HG02610 (cell line): ENCODE results near the gene MCUR1.
"Not testable (repeated sequence)": the region's sequence is repeated elsewhere in the genome, so short reads cannot be mapped to it uniquely, and the experiment has no call there.

Experiments
- ATAC-seq: cut with Tn5 transposase; IDR thresholded peaks from one replicate; pipeline ENCODE4 v1.9.1; 2021; ENCODE audit warnings: mild to moderate bottlenecking, moderate library complexity; ENCODE audit not compliant: unreplicated experiment

MCUR1 gene

DNA sequence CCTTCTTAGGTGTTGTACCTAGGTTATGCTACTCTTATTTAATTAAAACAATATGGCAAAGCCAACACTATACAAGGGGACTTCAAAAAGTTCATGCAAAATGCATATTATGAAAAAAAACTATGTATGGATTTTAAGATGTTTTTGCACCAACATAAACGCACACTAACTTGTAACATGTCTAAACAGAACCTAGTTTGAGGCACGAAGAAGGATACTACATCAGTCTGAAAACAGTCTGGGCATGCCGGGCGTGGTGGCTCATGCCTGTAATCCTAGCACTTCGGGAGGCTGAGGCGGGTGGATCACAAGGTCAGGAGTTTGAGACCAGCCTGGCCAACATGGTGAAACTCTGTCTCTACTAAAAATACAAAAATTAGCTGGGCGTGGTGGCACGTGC is 34.2 kb downstream of the MCUR1 start:
- not testable (repeated sequence) for ATAC-seq

DNA sequence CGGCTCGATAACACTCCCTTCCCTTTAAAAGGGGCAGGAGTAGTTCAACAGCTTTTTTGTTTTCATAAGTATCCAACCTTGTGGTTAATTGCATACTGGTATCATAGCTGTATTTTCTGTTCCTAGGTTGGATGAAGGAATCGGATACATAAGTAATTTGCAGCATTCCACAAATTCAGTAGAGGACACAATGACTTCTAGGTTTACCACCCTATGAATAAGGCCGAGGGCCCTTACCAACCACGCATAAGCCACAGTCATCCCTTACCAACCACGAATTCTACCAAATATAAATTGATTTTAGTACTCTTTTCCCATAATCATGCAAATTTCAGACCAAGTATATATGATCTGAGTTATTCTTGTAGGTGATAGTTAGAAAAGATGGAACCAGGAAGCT is 36.3 kb downstream of the MCUR1 start:
- no peak for ATAC-seq

DNA sequence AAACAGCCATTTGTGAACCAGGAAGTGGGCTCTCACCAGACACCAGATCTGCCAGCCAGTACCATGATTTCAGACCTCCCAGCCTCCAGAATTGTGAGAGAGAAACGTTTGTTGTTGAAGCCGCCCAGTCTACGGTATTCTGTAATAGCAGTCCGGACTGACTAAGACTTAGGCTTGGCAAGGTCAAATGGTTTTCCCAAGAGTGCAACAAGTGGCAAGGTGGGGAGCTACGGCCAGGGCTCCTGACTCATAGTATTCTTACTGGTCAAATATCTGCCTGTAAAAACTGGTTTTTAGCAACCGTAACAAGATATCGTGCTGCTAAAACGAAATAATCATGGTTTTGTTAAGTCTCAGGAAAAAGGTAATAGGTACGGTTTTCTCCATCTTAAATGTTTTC is 37.8 kb downstream of the MCUR1 start:
- no peak for ATAC-seq

GRCh38 chr6:13775466-13775865 is 38.9 kb downstream of the MCUR1 start:
- not testable (repeated sequence) for ATAC-seq

GRCh38 chr6:13772358-13773030 is 41.9 kb downstream of the MCUR1 start:
- not testable (repeated sequence) for ATAC-seq

DNA sequence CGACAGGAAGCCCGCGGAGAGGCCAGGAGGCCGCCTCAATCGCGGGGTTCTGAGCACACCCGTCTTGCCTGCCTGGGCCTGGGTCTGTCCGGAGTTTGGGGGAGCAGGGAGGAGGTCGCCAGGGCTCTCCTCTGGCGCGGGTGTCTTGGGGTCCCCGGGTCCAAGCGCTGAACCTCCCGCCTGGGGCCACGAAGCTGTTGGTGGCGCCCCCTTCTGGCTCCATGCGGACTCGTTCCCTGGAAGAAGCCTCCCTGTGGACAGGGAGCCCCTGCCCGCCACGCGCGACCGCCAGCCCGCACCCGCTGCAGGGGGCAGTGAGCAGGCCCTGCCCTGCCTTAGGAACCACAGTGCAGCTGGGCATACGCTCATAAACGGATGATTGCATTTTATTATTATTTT is 44.7 kb downstream of the MCUR1 start:
- ATAC-seq: no peak

DNA sequence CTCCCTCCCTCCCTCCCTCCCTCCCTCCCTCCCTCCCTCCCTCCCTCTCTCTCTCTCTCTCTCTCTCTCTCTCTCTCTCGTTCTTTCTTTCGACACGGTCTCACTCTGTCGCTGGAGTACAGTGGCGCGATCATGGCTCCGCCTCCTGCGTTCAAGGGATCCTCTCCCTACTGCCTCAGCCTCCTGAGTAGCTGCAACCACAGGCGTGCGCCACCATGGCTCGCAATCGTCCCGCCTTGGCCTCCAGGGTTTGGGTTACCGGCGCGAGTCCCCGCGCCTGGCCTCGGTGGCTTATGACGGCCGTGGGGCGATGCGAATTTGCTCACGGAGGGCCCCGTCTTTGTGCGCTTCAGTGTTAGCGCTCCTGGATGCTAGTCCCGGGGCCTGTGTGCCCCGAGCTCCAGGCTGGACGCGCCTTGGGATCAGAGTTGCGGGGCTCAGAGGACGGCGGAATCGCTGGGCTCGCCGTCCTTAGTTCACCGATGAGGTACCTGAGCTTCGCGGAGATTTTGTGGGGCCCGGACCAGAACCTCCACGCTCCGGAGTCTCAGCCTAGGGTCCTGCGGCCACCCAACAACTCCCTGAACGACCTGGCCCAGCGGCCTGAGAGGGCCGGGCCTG is 45.2 kb downstream of the MCUR1 start:
- ATAC-seq: no peak

DNA sequence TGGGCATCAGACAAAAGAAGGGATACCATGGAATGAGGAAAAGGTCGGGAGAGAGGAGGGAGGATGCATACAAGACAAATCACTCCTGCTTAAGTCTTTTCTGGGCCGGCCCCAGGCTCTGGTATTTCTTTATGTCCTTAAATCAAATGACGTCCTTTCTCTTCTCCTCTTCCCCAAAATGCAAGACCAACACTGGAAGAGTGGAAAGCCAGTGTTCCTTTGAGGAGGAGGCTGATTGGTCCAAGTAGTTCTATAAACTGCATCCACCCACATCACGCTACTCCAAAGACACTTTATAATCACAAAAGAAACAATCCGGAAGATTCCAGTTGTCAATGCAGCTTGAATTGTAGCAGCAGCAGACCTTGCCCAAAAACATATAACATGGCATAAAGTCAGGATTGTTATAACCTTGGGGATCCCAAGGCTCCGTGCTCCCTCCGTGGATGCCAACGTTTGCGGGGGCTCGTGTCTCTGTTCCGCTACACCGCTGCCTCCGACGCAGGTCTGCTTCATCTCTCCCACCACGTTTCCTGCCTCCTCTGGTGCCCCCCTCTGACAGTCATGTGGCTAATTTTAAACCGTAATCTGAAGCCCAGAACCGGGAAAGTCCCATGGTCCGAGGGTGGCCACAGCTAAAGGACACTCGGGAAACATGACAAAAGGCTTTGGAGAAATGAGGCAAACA is 47.1 kb downstream of the MCUR1 start:
- ATAC-seq: no peak

DNA sequence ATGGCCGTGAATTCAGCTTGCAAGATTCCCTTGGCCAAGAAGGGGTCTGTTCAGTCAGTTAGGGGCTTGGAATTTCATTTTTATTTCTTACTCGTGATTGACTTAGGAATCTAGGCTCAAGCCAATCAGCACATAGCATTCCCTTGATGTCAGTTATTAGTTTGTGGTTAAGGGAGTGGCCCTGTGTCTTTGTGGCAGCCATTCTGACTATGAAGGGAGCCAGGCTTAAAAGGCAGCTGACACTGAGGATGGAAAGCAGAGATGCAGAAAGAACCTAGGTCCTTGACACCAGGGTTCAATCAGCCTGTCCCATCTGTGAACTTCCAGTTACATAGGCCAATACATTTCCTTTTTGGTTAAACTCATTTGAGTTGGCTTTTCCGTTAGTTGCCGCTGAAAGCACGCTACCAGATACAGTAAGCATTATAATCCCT is 48.1 kb downstream of the MCUR1 start:
- ATAC-seq: no peak

GRCh38 chr6:13765570-13765969 is 48.8 kb downstream of the MCUR1 start:
- ATAC-seq: no peak

- no peak for ATAC-seq
Observed at GRCh38 chr6:13764996-13765395, 49.4 kb downstream of the MCUR1 start.

DNA sequence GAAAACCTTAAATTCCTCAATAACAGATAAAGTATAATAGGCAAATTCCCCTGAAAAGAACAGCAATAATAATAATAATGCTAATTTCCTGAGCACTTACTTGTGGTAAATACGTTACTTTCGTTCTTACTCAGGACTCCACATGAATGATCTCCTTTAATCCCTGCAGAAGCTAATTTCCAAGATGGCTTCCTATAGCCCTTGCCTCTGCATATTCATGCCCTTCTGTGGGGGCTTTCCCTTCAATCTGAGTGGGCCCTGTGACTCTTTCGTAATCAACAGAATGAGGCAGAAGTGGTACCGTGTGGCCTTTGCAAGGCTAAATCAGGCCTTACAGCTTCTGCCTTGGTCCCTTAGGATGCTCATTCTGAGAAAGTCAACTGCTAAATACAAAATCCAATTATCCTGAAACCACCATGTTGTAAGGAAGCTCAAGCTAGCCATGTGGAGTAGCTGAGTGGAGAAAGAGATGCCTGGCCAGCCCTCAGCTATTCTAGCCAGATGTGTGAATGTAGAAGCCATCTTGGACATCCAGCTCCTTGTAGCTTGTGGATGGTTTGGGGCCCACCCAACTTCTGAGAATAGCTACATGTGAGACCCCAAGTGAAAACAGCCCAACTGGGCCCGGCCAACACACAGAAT is 50.5 kb downstream of the MCUR1 start:
- peak; percentile 90 for ATAC-seq

DNA sequence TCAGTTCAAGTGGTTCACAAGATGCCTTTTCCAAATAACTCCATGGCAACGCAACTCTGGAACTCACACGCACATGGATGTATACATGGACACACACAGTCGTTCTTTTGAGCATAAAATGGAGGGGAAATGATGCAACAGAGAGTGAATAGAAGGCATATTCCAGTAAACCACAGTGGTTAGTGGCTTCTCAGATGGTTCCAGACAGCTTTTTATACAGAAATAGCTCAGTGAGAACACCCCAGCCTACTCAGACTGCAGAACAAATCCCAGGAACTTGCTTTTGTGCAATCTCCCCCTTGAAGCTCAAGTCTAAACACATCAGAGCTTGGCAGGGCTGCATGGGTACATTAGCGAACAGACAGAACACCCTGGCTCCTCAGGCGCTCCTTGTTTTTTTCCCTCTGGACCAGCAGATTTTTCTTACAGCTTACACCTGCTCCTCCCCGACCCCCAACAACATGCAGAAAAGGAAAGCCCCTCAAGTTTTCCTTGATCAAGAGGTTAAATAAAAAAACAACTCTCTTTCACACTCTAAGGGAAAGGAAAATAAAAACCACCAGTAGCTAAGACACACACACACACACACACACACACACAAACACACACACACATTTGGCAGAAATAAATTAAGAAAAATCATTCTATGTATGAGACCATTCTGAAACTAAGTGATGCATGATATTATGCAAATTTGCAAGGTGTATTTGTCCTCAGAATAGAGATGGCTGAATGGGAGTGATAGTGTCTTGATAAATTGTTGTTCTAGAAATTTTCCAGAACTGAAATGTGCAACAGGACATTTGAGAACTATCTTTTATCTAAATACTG is 51.5 kb downstream of the MCUR1 start:
- ATAC-seq: no peak

GRCh38 chr6:13761361-13762036 is 52.9 kb downstream of the MCUR1 start:
- ATAC-seq: no peak

GRCh38 chr6:13760307-13761304 is 53.8 kb downstream of the MCUR1 start:
- ATAC-seq: no peak

- no peak for ATAC-seq
Observed at GRCh38 chr6:13759025-13759424, 55.3 kb downstream of the MCUR1 start.

DNA sequence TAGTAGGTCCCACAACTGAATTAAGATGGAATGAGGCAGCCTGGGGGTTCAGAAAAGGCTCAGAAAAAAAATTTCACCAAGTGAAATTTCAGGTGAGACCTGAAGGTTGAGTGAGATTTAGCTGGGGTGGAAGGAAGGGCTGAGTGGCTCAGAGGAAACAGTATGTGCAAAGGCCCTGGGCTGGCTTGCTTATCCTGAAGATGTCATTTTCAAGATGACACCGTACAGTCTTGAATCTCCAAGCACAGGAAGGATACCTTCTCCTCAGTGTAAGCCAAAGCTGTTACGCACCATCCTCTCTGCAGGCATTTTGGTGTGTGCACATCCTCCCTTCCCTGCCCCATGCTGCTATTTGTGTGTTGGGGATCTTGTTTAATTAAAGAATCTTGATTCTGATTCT is 59.7 kb downstream of the MCUR1 start:
- ATAC-seq: no peak

GRCh38 chr6:13743736-13744127 is 70.6 kb downstream of the MCUR1 start:
- ATAC-seq: no peak
